Mammary epithelial cell (primary cell): ENCODE data around the gene CALN1.

Source experiments
- CTCF ChIP-seq, 2 donors: IDR thresholded peaks in 1 of 2; conservative IDR thresholded peaks in 1 of 2; 2 replicates each; pipeline ENCODE4 v1.5.1; 2011 to 2012; ENCODE audit warnings: inconsistent platforms in 2 of 2, low read length in 2 of 2, mild to moderate bottlenecking in 2 of 2, control low read depth in 1 of 2, low read depth in 1 of 2; ENCODE audit not compliant: insufficient read depth in 1 of 2; ENCODE audit errors: extremely low read depth in 1 of 2
- EZH2 ChIP-seq: IDR thresholded peaks from 2 replicates; pipeline ENCODE4 v1.6.1; 2012; ENCODE audit warnings: low read length, inconsistent platforms, borderline replicate concordance

- TF ChIP-seq CTCF (conservative IDR thresholded peaks at IDR 0.05 in 1 of 2, IDR thresholded peaks at IDR 0.05 in 1 of 2; ENCODE audit: extremely low read depth in 1 of 2, insufficient read depth in 1 of 2, low read depth in 1 of 2, low read length in 2 of 2) (no peak), EZH2 (no peak)
Observed at GRCh38 chr7:72032934-72033333, 379.2 kb downstream of the CALN1 start.
